ENCODE results near the gene BLCAP. TPM values are rescaled to one million over a fixed set of nuclear protein-coding genes. Genes with fewer than 3 reads are reported as not detected.
"Not testable (repeated sequence)": the region's sequence is repeated elsewhere in the genome, so short reads cannot be mapped to it uniquely, and the experiment has no call there.

BLCAP gene
- total RNA-seq, 2 donors from 2014 or later = 28.4 to 42.0 TPM

GRCh38 chr20:37490663-37491350 lies 36.9 kb downstream of the BLCAP start:
- DNase-seq (ENCODE audit: low spot score) (no peak), ATAC-seq (ENCODE audit: insufficient number of reproducible peaks, low FRiP score, low read depth) (no peak)
- H3K36me3 ChIP-seq = no peaks in the 10 kb centered on the region
- H3K4me3 ChIP-seq = no peak overlapping the region
- H3K27ac ChIP-seq = no peak overlapping the region
- no peaks in the 10 kb centered on the region for H3K27me3 ChIP-seq (replicated peaks; ENCODE audit: insufficient read depth)
- no peaks in the 10 kb centered on the region for H3K9me3 ChIP-seq
- TF ChIP-seq, protein P1, sequence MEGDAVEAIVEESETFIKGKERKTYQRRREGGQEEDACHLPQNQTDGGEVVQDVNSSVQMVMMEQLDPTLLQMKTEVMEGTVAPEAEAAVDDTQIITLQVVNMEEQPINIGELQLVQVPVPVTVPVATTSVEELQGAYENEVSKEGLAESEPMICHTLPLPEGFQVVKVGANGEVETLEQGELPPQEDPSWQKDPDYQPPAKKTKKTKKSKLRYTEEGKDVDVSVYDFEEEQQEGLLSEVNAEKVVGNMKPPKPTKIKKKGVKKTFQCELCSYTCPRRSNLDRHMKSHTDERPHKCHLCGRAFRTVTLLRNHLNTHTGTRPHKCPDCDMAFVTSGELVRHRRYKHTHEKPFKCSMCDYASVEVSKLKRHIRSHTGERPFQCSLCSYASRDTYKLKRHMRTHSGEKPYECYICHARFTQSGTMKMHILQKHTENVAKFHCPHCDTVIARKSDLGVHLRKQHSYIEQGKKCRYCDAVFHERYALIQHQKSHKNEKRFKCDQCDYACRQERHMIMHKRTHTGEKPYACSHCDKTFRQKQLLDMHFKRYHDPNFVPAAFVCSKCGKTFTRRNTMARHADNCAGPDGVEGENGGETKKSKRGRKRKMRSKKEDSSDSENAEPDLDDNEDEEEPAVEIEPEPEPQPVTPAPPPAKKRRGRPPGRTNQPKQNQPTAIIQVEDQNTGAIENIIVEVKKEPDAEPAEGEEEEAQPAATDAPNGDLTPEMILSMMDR (IDR thresholded peaks at IDR 0.05) = no peak
- no peaks in the 10 kb centered on the region for H3K4me1 ChIP-seq (ENCODE audit: control insufficient read depth in 1 of 2, low read depth in 2 of 2)

- ATAC-seq (ENCODE audit: insufficient number of reproducible peaks, low FRiP score, low read depth); H3K4me3 ChIP-seq; DNase-seq (ENCODE audit: low spot score); H3K27me3 ChIP-seq (replicated peaks; ENCODE audit: insufficient read depth); H3K9me3 ChIP-seq; H3K27ac ChIP-seq; H3K4me1 ChIP-seq (ENCODE audit: control insufficient read depth in 1 of 2, low read depth in 2 of 2); H3K36me3 ChIP-seq: not testable (repeated sequence)
Measured at GRCh38 chr20:37486209-37486608, 41.5 kb downstream of the BLCAP start.

- Histone ChIP-seq H3K4me3 (no peak overlapping the region), H3K27ac (no peak overlapping the region), H3K4me1 (ENCODE audit: control insufficient read depth in 1 of 2, low read depth in 2 of 2) (peaks cover 0 to 8% of the 10 kb centered on the region in 2 donors), H3K9me3 (no peaks in the 10 kb centered on the region), H3K27me3 (replicated peaks; ENCODE audit: insufficient read depth) (no peaks in the 10 kb centered on the region), H3K36me3 (no peaks in the 10 kb centered on the region)
- TF ChIP-seq, protein P1 (IDR thresholded peaks at IDR 0.05) = no peak
- DNase-seq (ENCODE audit: low spot score) = no peak
- ATAC-seq (ENCODE audit: insufficient number of reproducible peaks, low FRiP score, low read depth) = no peak
Measured at GRCh38 chr20:37484331-37484730, 43.3 kb downstream of the BLCAP start.

DNA sequence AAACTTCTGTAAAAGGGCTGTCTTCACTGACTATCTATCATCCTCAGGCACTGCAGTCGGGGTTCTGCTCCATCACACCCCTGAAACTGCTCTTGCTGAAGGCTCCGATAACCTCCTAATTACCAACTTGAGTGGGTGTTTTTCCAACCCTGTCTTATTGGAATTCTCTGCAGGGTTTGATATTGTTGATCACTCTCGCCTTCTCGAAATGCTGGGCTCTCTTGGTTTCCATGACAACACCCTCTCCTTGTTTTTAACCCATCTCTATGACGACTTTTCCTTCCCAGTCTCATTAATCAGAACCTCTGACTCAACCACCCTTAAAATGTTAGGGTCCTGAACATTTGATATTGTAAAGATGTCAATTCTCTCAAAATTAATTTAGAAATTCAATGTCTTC lies 46.1 kb downstream of the BLCAP start:
- TF ChIP-seq, protein P1 (IDR thresholded peaks at IDR 0.05) = no peak
- no peak for ATAC-seq (ENCODE audit: insufficient number of reproducible peaks, low FRiP score, low read depth)
- H3K9me3 ChIP-seq = no peaks in the 10 kb centered on the region

GRCh38 chr20:37480919-37481318 lies 46.8 kb downstream of the BLCAP start:
- Histone ChIP-seq H3K36me3 (no peaks in the 10 kb centered on the region), H3K27me3 (replicated peaks; ENCODE audit: insufficient read depth) (no peaks in the 10 kb centered on the region), H3K4me1 (ENCODE audit: control insufficient read depth in 1 of 2, low read depth in 2 of 2) (peaks cover 0 to 13% of the 10 kb centered on the region in 2 donors), H3K27ac (no peak overlapping the region), H3K4me3 (no peak overlapping the region), H3K9me3 (no peaks in the 10 kb centered on the region)
- TF ChIP-seq, protein P1 (IDR thresholded peaks at IDR 0.05) = no peak
- ATAC-seq (ENCODE audit: insufficient number of reproducible peaks, low FRiP score, low read depth) (peak; percentile 36), DNase-seq (ENCODE audit: low spot score) (no peak)

More for the DNA sequence above, 46.1 kb downstream of the BLCAP start:
- no peaks in the 10 kb centered on the region for H3K27me3 ChIP-seq (replicated peaks; ENCODE audit: insufficient read depth)
- no peak overlapping the region for H3K27ac ChIP-seq
- DNase-seq (ENCODE audit: low spot score) = no peak
- H3K4me3 ChIP-seq = no peak overlapping the region
- H3K4me1 ChIP-seq (ENCODE audit: control insufficient read depth in 1 of 2, low read depth in 2 of 2) = peaks cover 0 to 13% of the 10 kb centered on the region in 2 donors
- H3K36me3 ChIP-seq = no peaks in the 10 kb centered on the region
